CD14-positive monocyte (primary cell): ENCODE results near the gene TMEM212. TPM values are rescaled to one million over a fixed set of nuclear protein-coding genes. Genes with fewer than 3 reads are reported as not detected.
A peak's percentile ranks its signal among the peaks of the same experiment; 100 is the strongest.

Source experiments
- DNase-seq, 3 donors: peaks; one replicate each; pipeline ENCODE4 v3.0.0-alpha.2; 2011 to 2022
- H2AFZ ChIP-seq: 2 replicates; pipeline ENCODE4 v1.6.0; 2012; ENCODE audit warnings: mild to moderate bottlenecking, low read depth, low read length, inconsistent platforms; ENCODE audit not compliant: insufficient read depth, poor library complexity, severe bottlenecking
- H3K27ac ChIP-seq, 2 donors: 1 replicate in 1 of 2; 2 replicates in 1 of 2; pipeline ENCODE4 v1.5.1; 2012 to 2013; ENCODE audit warnings: low read length in 2 of 2, control low read depth in 1 of 2, inconsistent platforms in 1 of 2, low read depth in 1 of 2, mild to moderate bottlenecking in 1 of 2
- H3K27me3 ChIP-seq, 2 donors: one replicate each; pipeline versions ENCODE4 v1.6.0 to v1.6.1; 2011 to 2013; ENCODE audit warnings: low read length in 2 of 2; ENCODE audit not compliant: control insufficient read depth in 2 of 2, insufficient read depth in 2 of 2
- H3K36me3 ChIP-seq, 2 donors: replicated peaks in 1 of 2; 1 replicate in 1 of 2; 2 replicates in 1 of 2; pipeline versions ENCODE4 v1.5.1 to v1.6.1; 2012 to 2013; ENCODE audit warnings: low read length in 2 of 2, control low read depth in 1 of 2, inconsistent platforms in 1 of 2, mild to moderate bottlenecking in 1 of 2; ENCODE audit not compliant: insufficient read depth in 2 of 2, control insufficient read depth in 1 of 2
- H3K4me1 ChIP-seq, 2 donors: 1 replicate in 1 of 2; 2 replicates in 1 of 2; pipeline versions ENCODE4 v1.5.1 to v1.6.1; 2012 to 2013; ENCODE audit warnings: low read length in 2 of 2, control low read depth in 1 of 2, inconsistent platforms in 1 of 2, mild to moderate bottlenecking in 1 of 2, moderate library complexity in 1 of 2; ENCODE audit not compliant: insufficient read depth in 2 of 2, control insufficient read depth in 1 of 2
- H3K4me2 ChIP-seq: replicated peaks from 2 replicates; pipeline ENCODE3; 2012; ENCODE audit warnings: low read length, moderate library complexity, mild to moderate bottlenecking; ENCODE audit not compliant: poor library complexity, severe bottlenecking; ENCODE audit errors: extremely low read depth
- H3K4me3 ChIP-seq, 3 experiments: fragments of 200-600 bp in 1 of 3; sonication (generic) in 1 of 3; replicated peaks in 1 of 3; 1 replicate in 2 of 3; 2 replicates in 1 of 3; pipeline ENCODE4 v1.5.1; 2011 to 2013; ENCODE audit warnings: low read length in 3 of 3, mild to moderate bottlenecking in 3 of 3, control low read depth in 2 of 3, low read depth in 2 of 3, inconsistent platforms in 1 of 3, moderate library complexity in 1 of 3
- H3K79me2 ChIP-seq: 2 replicates; pipeline ENCODE4 v1.6.0; 2012; ENCODE audit warnings: mild to moderate bottlenecking, control low read depth, inconsistent platforms, low read length, moderate library complexity; ENCODE audit not compliant: insufficient read depth
- H3K9ac ChIP-seq: 2 replicates; pipeline ENCODE4 v1.6.0; 2017; ENCODE audit warnings: low read length, mild to moderate bottlenecking; ENCODE audit not compliant: insufficient read depth, poor library complexity, severe bottlenecking
- H3K9me3 ChIP-seq, 2 donors: replicated peaks in 1 of 2; 1 replicate in 1 of 2; 2 replicates in 1 of 2; pipeline versions ENCODE4 v1.5.1 to v1.6.1; 2012 to 2013; ENCODE audit warnings: low read length in 2 of 2, control low read depth in 1 of 2; ENCODE audit not compliant: control insufficient read depth in 1 of 2, insufficient read depth in 1 of 2
- H4K20me1 ChIP-seq: 2 replicates; pipeline ENCODE4 v1.6.0; 2012; ENCODE audit warnings: mild to moderate bottlenecking, low read length, control low read depth, moderate library complexity; ENCODE audit not compliant: insufficient read depth
- H3K27ac Mint-ChIP-seq, 7 donors: one replicate each; pipeline ENCODE4 v1.8.0; 2020; ENCODE audit warnings: mild to moderate bottlenecking in 7 of 7, mixed read lengths in 7 of 7, moderate library complexity in 6 of 7, inconsistent platforms in 2 of 7
- H3K27me3 Mint-ChIP-seq, 3 donors: one replicate each; pipeline ENCODE4 v1.8.0; 2021 to 2022; ENCODE audit warnings: low read depth in 3 of 3, mild to moderate bottlenecking in 3 of 3, mixed read lengths in 3 of 3, moderate library complexity in 3 of 3, inconsistent platforms in 1 of 3
- H3K36me3 Mint-ChIP-seq, 2 donors: one replicate each; pipeline ENCODE4 v1.8.0; 2020; ENCODE audit warnings: mixed read lengths in 2 of 2, inconsistent platforms in 1 of 2, mild to moderate bottlenecking in 1 of 2
- H3K4me1 Mint-ChIP-seq: one replicate; pipeline ENCODE4 v1.8.0; 2020; ENCODE audit warnings: mild to moderate bottlenecking, mixed read lengths
- H3K4me3 Mint-ChIP-seq, 2 donors: one replicate each; pipeline ENCODE4 v1.8.0; 2020; ENCODE audit warnings: mild to moderate bottlenecking in 2 of 2, mixed read lengths in 2 of 2, moderate library complexity in 1 of 2
- H3K9me3 Mint-ChIP-seq, 7 donors: one replicate each; pipeline ENCODE4 v1.8.0; 2020 to 2022; ENCODE audit warnings: mixed read lengths in 7 of 7, mild to moderate bottlenecking in 6 of 7, moderate library complexity in 6 of 7, inconsistent platforms in 2 of 7
- CTCF ChIP-seq: fragments of 200-600 bp; IDR thresholded peaks from one replicate; pipeline ENCODE4 v1.8.0; 2022; ENCODE audit warnings: antibody characterized with exemption, mild to moderate bottlenecking
- WGBS: methylation state at CpG from one replicate; pipeline ENCODE4 v1.1.5; 2013; ENCODE audit warnings: missing lambda C conversion rate; ENCODE audit not compliant: insufficient coverage; 5-methylcytosine and 5-hydroxymethylcytosine counted together
- intact Hi-C, 2 donors: fragments of 100-400 bp; cut with micrococcal nuclease; formaldehyde crosslinking; loops; one replicate each; pipeline versions ENCODE4 v1.15.0 to v1.15.1; 2023
- polyA plus RNA-seq, 3 donors: library from polyadenylated mRNA; depleted of rRNA in 1 of 3; unstranded in 2 of 3; stranded (reverse) in 1 of 3; fragments of 300-500 nt in 2 of 3; fragments of >200 nt in 1 of 3; fragmentation: Illumina TruSeq in 2 of 3; gene quantifications; 1 replicate in 2 of 3; 2 replicates in 1 of 3; pipeline ENCODE4 v1.2.3, GENCODE V29; 2012 to 2021

TMEM212 gene
- polyA plus RNA-seq, 3 donors, result not detected

GRCh38 chr3:171837698-171838097 is 5.5 kb upstream of the TMEM212 start:
- no peak overlapping the region for H3K9ac ChIP-seq
- H3K27ac Mint-ChIP-seq, result peak overlapping the region in 1 of 7 donors; percentile 40
- peaks cover 30% of the 10 kb centered on the region for H3K4me1 Mint-ChIP-seq
- H3K27me3 ChIP-seq, result no peaks in the 10 kb centered on the region
- intact Hi-C loops, result loop anchor here (5.0 to 10.0 kb wide), 2 partner anchors 60 to 193 kb away; no protein-coding TSS in a partner anchor
- no peaks in the 10 kb centered on the region for H3K79me2 ChIP-seq
- H3K4me1 ChIP-seq, result peaks cover 26 to 29% of the 10 kb centered on the region in 2 donors
- H3K27me3 Mint-ChIP-seq, result peaks cover 0 to 1% (median 0%) of the 10 kb centered on the region in 3 donors
- no peak overlapping the region for H2AFZ ChIP-seq
- peak overlapping the region; percentile 61 for H3K4me2 ChIP-seq
- no peak for TF ChIP-seq CTCF
- no peak overlapping the region for H3K27ac ChIP-seq
- H4K20me1 ChIP-seq, result no peaks in the 10 kb centered on the region
- no peak overlapping the region for H3K4me3 ChIP-seq
- peaks cover 0 to 3% (median 0%) of the 10 kb centered on the region in 7 donors for H3K9me3 Mint-ChIP-seq
- no peaks in the 10 kb centered on the region for H3K9me3 ChIP-seq
- no peaks in the 10 kb centered on the region for H3K36me3 ChIP-seq
- H3K36me3 Mint-ChIP-seq, result no peaks in the 10 kb centered on the region
- no peak overlapping the region for H3K4me3 Mint-ChIP-seq
- no peak for DNase-seq

- Histone ChIP-seq H3K27ac (no peak overlapping the region), H2AFZ (peak overlapping the region; percentile 60)
Observed at GRCh38 chr3:171838218-171838720, 4.9 kb upstream of the TMEM212 start.

More at GRCh38 chr3:171838218-171838720, 4.9 kb upstream of the TMEM212 start:
- H3K27me3 Mint-ChIP-seq, result peaks cover 0 to 1% (median 0%) of the 10 kb centered on the region in 3 donors
- 19% methylated on average over 3 of the region's 6 CpGs for WGBS
- H3K4me2 ChIP-seq, result peak overlapping the region; percentile 61
- intact Hi-C loops, result loop anchor here (5.0 to 10.0 kb wide), 2 partner anchors 61 to 193 kb away; no protein-coding TSS in a partner anchor
- peaks cover 26 to 29% of the 10 kb centered on the region in 2 donors for H3K4me1 ChIP-seq
- H3K9me3 ChIP-seq, result no peaks in the 10 kb centered on the region
- no peaks in the 10 kb centered on the region for H3K27me3 ChIP-seq
- no peaks in the 10 kb centered on the region for H3K36me3 Mint-ChIP-seq
- H3K9ac ChIP-seq, result no peak overlapping the region
- peaks cover 0 to 3% (median 0%) of the 10 kb centered on the region in 7 donors for H3K9me3 Mint-ChIP-seq
- H3K27ac Mint-ChIP-seq, result peak overlapping the region in 6 of 7 donors; percentile 10 to 60 (median 36)
- H3K4me3 ChIP-seq, result peak overlapping the region in 1 of 3 experiments; percentile 41
- DNase-seq, result peak in 2 of 3 donors; percentile 35 to 39
- no peaks in the 10 kb centered on the region for H4K20me1 ChIP-seq
- peak overlapping the region; percentile 31 to 72 for H3K4me3 Mint-ChIP-seq
- H3K36me3 ChIP-seq, result no peaks in the 10 kb centered on the region
- no peak for TF ChIP-seq CTCF
- H3K4me1 Mint-ChIP-seq, result peaks cover 30% of the 10 kb centered on the region
- no peaks in the 10 kb centered on the region for H3K79me2 ChIP-seq
